Measurements from ENCODE around the gene PTK7.

PTK7 gene

DNA sequence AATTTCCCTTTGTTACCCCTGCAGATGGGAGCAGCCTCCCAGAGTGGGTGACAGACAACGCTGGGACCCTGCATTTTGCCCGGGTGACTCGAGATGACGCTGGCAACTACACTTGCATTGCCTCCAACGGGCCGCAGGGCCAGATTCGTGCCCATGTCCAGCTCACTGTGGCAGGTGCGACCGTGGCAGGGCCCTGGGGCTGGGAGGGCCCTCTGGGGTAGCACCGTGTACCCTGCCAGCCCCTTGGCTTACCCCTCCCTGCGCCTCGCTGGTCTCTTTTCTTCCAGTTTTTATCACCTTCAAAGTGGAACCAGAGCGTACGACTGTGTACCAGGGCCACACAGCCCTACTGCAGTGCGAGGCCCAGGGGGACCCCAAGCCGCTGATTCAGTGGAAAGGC lies 65.5 kb downstream of the PTK7 start:
- in situ Hi-C loops (cut with MboI; ENCODE audit: low sequenced_read_pairs, unreplicated experiment): loop anchor here (5.0 kb wide), 1 partner anchor 234 kb away; no protein-coding TSS in a partner anchor
- no peak for DNase-seq (ENCODE audit: low spot score)
- TF ChIP-seq, protein P1, sequence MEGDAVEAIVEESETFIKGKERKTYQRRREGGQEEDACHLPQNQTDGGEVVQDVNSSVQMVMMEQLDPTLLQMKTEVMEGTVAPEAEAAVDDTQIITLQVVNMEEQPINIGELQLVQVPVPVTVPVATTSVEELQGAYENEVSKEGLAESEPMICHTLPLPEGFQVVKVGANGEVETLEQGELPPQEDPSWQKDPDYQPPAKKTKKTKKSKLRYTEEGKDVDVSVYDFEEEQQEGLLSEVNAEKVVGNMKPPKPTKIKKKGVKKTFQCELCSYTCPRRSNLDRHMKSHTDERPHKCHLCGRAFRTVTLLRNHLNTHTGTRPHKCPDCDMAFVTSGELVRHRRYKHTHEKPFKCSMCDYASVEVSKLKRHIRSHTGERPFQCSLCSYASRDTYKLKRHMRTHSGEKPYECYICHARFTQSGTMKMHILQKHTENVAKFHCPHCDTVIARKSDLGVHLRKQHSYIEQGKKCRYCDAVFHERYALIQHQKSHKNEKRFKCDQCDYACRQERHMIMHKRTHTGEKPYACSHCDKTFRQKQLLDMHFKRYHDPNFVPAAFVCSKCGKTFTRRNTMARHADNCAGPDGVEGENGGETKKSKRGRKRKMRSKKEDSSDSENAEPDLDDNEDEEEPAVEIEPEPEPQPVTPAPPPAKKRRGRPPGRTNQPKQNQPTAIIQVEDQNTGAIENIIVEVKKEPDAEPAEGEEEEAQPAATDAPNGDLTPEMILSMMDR (IDR thresholded peaks at IDR 0.05; ENCODE audit: borderline replicate concordance, control extremely low read depth, extremely low read depth, insufficient read depth, missing control alignments): no peak

DNA sequence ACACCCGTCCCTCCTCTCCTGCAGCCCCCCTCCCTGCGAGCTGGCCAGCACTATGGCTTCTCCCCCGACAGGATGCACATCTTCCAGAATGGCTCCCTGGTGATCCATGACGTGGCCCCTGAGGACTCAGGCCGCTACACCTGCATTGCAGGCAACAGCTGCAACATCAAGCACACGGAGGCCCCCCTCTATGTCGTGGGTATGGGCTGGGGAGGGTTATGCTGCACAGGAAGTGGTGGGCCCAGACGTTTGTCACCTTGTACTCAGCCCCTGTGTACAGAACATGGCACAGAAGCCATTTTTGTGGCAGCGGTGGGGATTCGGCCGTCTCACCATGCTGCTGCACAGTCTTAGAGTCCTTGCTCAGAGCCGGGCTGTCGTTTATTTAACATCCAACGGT lies 66.0 kb downstream of the PTK7 start:
- no peak for DNase-seq (ENCODE audit: low spot score)
- in situ Hi-C loops (cut with MboI; ENCODE audit: low sequenced_read_pairs, unreplicated experiment): loop anchor here (5.0 kb wide), 1 partner anchor 235 kb away; no protein-coding TSS in a partner anchor
- TF ChIP-seq, protein P1 (IDR thresholded peaks at IDR 0.05; ENCODE audit: borderline replicate concordance, control extremely low read depth, extremely low read depth, insufficient read depth, missing control alignments): no peak

DNA sequence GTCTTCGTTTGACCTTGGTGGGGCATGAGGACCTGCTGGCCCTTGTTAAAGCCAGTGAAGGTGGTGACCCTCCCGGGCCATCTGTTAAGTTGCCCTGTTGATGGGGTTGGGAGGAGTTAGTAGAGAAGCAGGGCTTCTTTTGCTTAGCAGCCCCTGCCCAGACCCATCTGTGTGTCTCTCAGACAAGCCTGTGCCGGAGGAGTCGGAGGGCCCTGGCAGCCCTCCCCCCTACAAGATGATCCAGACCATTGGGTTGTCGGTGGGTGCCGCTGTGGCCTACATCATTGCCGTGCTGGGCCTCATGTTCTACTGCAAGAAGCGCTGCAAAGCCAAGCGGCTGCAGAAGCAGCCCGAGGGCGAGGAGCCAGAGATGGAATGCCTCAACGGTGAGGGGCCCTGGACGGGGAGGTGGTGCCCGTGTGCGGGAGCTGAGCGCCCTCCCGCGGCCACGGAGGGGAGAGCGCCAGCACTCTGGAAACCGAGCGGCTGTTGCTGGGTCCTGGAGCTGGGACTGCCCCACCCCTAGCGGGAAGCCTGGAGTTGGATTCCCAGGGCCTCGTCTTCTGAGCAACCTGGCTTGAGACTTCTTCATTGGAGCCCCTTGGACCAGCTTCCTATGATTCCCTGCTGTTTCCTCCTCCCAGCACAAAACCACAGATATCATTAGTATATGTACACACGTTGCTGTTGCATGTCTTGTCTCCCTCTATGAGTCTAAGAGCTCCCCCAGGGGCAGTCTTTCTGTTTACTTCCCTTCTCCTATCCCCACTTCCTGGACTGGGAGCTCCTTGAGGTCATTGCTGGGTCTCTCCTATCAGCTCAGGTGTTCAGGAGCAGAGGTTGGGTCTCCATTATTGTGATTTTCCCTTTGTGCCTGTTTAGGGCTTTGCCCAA lies 67.4 kb downstream of the PTK7 start:
- peak; percentile 95 for DNase-seq (ENCODE audit: low spot score)
- TF ChIP-seq, protein P1 (IDR thresholded peaks at IDR 0.05; ENCODE audit: borderline replicate concordance, control extremely low read depth, extremely low read depth, insufficient read depth, missing control alignments): peak; percentile 96
- in situ Hi-C loops (cut with MboI; ENCODE audit: low sequenced_read_pairs, unreplicated experiment): loop anchor here (5.0 kb wide), 1 partner anchor 236 kb away; no protein-coding TSS in a partner anchor

DNA sequence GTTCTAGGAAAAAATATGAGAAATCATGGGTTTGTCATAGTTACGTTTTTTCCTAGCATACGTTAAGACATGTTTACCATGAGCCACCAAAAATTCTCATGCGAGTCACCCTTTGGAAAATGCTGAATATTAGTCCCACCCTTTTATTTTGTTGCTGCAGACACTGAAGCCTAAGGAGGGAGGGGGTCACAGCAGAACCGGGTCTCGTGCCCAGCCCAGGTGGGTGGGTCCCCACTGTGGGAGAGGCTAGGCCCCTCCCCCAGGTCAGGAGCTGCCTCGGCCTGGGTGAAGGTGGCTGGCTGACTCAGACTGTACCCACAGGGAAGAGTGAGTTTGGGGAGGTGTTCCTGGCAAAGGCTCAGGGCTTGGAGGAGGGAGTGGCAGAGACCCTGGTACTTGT lies 68.8 kb downstream of the PTK7 start:
- TF ChIP-seq, protein P1 (IDR thresholded peaks at IDR 0.05; ENCODE audit: borderline replicate concordance, control extremely low read depth, extremely low read depth, insufficient read depth, missing control alignments): no peak
- in situ Hi-C loops (cut with MboI; ENCODE audit: low sequenced_read_pairs, unreplicated experiment): loop anchor here (5.0 kb wide), 1 partner anchor 238 kb away; no protein-coding TSS in a partner anchor
- DNase-seq (ENCODE audit: low spot score): peak; percentile 18

DNA sequence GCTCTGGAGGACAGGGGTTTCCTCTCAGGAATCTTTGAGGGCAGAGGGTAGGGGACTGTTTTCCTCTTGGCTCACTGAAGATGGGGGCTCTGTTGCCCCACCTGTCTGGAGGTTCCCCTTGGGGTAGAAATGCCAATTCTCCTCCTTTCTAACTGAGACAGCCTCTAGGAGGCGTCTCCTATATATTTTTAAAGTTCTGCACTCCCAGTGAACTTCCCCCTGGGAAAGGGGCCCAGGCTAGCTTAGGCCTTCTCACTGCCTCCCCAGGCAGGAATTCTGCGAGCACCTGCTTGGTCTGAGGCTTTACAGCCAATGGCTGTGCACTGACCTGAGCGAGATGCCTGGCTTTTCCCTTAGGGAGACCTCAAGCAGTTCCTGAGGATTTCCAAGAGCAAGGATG lies 70.1 kb downstream of the PTK7 start:
- in situ Hi-C loops (cut with MboI; ENCODE audit: low sequenced_read_pairs, unreplicated experiment): no loop called here
- DNase-seq (ENCODE audit: low spot score): no peak
- TF ChIP-seq, protein P1 (IDR thresholded peaks at IDR 0.05; ENCODE audit: borderline replicate concordance, control extremely low read depth, extremely low read depth, insufficient read depth, missing control alignments): no peak

DNA sequence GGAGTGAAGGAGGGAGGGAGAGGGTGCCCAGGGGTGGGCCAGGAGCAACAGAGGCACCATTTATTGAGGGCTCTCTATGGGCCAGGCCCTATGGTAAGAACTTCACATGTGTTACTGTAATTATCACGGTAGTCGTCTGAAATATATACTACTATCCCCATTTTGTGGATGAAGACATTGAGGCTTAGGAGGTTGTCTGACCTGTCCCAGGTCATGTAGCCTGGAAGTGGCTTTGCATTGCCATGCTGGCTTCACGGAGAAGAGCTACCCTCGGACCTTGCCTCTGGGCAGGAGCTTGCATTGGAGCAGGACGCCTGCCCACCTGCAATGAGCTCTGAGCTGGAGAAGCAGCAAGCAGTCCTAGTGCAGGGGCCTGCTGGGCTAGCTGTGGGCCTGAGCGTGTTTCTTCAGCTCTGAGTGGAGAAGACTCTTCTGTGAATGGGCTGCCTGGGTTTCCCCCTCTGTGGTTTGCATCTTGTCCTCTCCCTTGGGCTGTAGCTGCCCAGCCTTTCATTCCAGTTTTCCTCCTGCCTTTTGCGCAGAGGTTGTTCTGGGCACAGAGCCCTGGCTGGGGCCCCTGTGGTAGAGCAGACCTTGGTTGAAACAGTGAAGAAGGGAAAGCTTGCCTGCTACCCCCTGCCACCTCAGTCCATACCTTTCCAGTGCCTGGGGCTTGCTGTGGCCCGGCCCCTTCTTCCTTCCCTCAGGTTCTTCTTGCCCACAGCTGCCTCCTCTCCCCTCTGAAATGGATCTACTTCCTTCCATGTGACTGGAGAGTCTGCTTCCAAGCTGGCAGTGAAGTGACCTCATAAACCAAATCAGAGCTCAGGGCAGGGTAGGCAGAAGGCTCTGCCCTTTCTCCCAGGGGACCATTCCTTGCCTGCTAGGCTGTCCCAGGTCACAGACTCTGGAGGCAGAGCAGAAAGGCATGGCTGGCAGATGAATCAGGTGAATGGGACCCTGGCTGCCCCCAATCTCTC lies 70.9 kb downstream of the PTK7 start:
- DNase-seq (ENCODE audit: low spot score): no peak
- in situ Hi-C loops (cut with MboI; ENCODE audit: low sequenced_read_pairs, unreplicated experiment): no loop called here
- TF ChIP-seq, protein P1 (IDR thresholded peaks at IDR 0.05; ENCODE audit: borderline replicate concordance, control extremely low read depth, extremely low read depth, insufficient read depth, missing control alignments): no peak
